NOMO-1 (cell line): ENCODE data around the gene TIMM10.

ENCODE experiments used
- DNase-seq, 2 experiments: peaks; one replicate each; lab custom pipeline; 2025; ENCODE audit not compliant: unreplicated experiment in 2 of 2; lab: John Stamatoyannopoulos, UW

Gene TIMM10

DNA sequence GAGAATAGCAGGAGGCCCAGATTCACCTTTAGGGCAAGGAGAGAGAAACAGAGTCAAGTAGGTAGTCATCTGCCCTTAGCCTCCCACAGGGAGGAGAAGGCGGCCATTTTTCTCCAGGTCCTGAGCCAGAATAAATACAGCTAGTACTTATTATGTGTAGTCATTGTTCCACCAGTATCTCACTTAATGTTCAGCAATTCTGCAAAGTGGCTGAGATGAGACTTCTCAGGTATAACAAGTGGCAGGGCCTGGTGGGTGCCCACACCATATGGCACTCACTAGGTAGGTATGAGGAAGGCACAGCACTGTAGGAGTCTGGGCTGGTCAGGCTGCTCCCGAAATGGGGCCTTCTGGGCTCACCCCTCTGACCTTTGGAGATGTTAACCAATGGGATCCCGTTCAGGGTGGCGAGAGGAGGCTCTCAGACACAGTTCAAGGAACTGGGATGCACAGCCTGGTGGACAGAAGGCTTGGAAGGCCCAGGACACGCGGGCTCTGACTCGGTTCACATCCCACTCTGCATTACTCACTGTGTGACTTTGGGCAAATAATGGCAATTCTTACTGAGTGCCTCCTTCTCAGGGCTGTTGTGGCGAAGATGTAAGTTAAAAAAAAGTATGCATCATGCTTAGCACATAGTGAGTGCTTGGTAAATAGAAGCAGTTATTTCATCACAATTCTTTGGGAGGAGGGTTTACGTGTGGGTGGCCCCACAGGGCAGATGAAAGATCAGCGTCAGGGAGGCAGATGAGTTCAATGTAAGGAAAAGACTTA, 45.1 kb downstream of the TIMM10 start:
- DNase-seq = peak; percentile 84 to 89

- DNase-seq = peak; percentile 79 to 92
Observed at GRCh38 chr11:57484141-57484710, 46.3 kb downstream of the TIMM10 start.

- no peak for DNase-seq
Observed at GRCh38 chr11:57483562-57483918, 47.0 kb downstream of the TIMM10 start.

DNA sequence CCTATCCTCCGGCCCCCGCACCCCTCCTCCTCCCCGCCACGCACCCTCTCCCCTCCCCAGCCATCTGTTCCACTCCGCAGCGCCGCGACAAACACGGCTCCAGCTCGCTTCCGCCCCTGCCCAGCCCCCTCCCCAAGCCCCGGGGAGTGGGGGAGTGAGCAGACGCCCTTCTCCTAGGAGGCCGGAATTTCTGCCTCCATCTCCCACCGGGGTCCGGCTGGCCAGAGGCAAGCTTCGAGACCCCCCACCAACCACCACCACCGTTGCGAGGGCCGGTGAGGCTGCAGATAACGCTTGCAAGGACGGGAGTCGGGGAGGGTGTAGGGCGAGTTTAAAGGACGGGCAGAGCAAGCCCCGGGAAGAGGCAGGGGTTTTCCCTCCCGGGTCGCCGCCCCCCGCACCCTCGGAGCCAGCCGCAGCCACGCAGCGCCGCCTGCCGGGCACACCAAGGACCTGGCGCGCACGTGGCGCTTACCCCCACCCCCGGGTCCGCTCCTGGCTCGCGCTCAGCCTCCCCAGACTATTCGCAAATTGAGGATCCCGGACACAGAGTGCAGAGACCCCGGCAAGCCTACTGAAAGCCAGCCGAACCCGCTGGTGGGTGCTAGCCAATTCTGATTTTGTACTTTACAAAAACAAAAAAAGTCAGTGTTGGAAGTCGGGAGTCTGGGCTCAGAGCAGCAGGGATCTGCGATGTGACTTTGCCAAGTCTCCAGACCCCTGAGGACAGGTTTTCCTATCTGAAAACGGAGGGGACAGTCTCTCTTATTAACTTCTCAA, 47.6 kb downstream of the TIMM10 start:
- peak; percentile 61 to 79 for DNase-seq

DNA sequence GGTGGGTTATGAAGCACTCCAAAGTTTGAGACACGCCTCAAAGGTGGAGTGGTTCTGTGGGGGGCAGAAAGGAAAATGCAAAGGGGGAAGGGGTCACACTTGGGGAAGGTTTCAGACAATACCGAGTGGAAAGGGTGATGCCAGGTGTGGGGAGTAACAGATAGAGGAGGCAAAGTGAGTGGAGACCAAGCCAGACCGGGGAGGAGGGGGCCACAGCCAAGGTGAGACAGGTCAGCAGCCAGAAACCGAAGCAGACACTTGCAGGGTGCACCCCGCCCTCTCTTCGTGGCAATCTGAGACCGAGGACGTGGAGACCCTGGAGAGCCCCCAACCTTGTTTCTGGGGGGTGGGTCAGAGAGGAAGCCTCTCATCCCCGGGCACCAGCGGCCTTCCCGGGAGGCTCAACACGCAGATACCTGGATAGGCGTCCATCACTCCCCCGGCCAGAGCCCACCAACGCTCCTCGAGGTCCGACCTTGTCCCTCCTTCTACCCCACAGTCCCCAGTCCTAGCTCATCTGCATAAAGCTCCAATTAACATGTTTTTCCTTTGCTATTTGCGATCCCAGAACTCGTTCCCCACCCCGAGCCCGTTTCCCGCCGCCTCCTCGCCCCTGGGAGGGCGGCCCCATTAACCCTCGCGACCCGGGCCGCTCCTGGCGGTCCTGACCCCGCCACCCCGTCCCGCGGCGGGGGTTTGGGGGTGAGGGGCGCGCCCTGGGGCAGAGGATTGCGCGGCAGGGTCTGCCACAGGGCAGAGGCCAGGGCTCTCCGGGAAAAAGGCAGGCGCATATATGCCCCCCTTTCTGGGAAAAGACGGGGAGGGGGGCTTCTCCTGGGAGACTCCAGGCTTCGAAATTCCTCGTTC, 48.4 kb downstream of the TIMM10 start:
- DNase-seq = no peak

- no peak for DNase-seq
Observed at GRCh38 chr11:57481315-57481714, 49.2 kb downstream of the TIMM10 start.

DNA sequence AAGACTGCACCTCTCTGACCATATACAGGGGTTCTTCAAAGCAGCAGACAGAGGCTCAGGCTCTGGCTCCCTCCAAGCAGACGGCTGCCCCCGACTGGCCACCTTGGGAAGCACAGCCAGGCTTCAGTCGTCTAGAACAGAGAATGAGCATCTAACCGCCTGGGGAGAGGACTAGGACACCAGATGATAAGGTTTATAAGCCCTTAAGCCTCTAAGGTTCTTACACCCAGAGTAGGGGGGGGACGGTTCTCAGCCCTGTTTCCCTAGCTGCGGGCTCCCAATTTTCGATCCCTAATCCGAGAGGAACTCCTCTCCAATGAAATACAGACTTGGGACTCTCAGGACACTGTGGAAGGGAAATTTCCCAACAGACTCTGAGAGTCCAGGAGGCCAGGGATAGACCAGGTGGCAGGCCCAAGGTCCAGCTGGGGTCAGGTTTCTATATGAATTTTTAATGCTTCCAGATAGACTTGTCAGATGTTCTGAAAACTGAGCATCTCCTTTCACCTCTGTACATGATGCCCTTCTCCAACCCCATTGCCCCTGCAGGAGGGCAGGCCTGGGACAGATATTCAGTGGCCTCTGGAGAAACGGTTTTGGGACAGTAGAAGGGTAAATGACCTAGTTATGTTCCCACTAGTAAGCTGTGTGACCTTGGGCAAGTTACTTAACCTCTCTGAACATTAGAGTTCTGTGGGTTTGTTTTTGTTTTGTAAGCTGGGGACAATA, 50.0 kb downstream of the TIMM10 start:
- peak; percentile 66 to 71 for DNase-seq

DNA sequence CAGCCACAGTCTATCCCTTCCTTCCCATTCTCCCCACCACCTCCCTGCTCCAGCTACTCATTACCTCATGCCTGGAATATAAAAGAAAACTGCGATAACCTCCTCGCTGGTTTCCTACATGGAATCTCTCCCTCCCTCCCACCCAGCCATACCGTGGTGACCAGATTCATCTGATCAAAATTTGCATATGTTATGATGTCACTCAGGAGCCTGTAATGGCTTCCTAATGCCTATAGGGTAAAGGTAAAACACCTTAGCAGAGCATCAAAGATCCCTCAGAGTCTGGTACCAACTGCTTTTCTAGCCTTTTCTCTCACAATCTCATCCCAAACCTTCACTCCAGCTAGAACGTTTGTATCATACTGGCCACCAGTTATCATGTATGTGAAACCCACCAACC, 50.6 kb downstream of the TIMM10 start:
- no peak for DNase-seq

DNA sequence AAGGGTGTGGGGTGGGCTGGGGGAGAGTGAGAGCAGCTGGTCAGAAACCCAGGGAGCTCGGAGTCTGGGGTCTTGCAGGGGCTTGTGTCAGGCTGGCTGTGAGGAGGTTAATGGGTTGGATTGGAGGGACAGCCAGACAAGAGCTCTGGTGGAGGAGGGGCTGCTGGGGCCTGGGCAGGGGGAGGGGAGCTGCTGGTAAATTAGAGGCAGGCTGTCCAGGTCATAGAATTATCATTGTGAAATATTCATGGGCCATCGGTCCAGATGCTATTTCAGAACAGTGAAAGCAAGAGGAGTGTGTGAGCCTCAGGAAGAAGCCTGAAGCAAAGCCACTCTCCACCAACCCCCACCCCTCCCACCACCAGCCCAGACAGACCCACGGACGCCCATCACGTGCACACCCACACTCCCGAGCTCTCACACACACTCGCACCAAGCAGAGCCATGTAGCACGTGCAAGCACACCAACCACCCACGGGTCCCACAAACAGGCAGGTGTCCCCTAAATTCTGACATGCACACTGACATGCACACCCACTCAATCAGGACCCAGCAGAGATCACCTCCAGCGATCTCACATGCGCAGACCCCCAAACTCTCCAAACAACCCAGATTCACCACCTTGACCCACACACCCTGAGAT, 51.4 kb downstream of the TIMM10 start:
- DNase-seq = no peak
